WTC11 (cell line): Measurements from ENCODE around the gene ARHGEF17. TPM values are rescaled to one million over a fixed set of nuclear protein-coding genes. Genes with fewer than 3 reads are reported as not detected.

Source experiments
- ATAC-seq: fragments of 200-7000 bp; cut with Tn5 transposase; 2 replicates; pipeline ENCODE4 v1.10.0; 2021; ENCODE audit warnings: mild to moderate bottlenecking, moderate library complexity
- CTCF ChIA-PET: fragments of 300-600 bp; sonication (Branson Sonifier 250); formaldehyde crosslinking; loops from one replicate; lab custom pipeline; 2021; ENCODE audit warnings: antibody characterized with exemption; lab: Charles Lee
- POLR2A ChIA-PET: fragments of 350-600 bp; sonication (Branson Sonifier 250); formaldehyde crosslinking; loops from one replicate; lab custom pipeline; 2021; ENCODE audit warnings: antibody characterized with exemption; lab: Charles Lee
- DNase-seq: peaks from one replicate; pipeline ENCODE4 v3.0.0; 2021; ENCODE audit warnings: low spot score
- H3K27ac Mint-ChIP-seq: 2 replicates; pipeline ENCODE4 v1.8.0; 2021; ENCODE audit warnings: mixed read lengths
- H3K27me3 Mint-ChIP-seq: 2 replicates; pipeline ENCODE4 v1.8.0; 2021; ENCODE audit warnings: low read depth, mild to moderate bottlenecking, moderate library complexity, mixed read lengths
- H3K36me3 Mint-ChIP-seq: 2 replicates; pipeline ENCODE4 v1.8.0; 2021; ENCODE audit warnings: mixed read lengths
- H3K4me1 Mint-ChIP-seq: 2 replicates; pipeline ENCODE4 v1.8.0; 2022; ENCODE audit warnings: mixed read lengths
- H3K4me3 Mint-ChIP-seq: 2 replicates; pipeline ENCODE4 v1.8.0; 2021; ENCODE audit warnings: mild to moderate bottlenecking, moderate library complexity, mixed read lengths
- H3K9me3 Mint-ChIP-seq: 2 replicates; pipeline ENCODE4 v1.8.0; 2021; ENCODE audit warnings: mixed read lengths
- ELF4 ChIP-seq: sonication (generic); formaldehyde crosslinking; IDR thresholded peaks from 2 replicates; pipeline ENCODE4 v1.8.1; 2022; ENCODE audit warnings: low read depth, mild to moderate bottlenecking, moderate library complexity, missing genetic modification reagents
- ESRRA ChIP-seq: sonication (generic); formaldehyde crosslinking; IDR thresholded peaks from 2 replicates; pipeline ENCODE4 v1.8.1; 2022; ENCODE audit warnings: mild to moderate bottlenecking, missing genetic modification reagents, borderline replicate concordance
- ETV6 ChIP-seq: sonication (generic); formaldehyde crosslinking; IDR thresholded peaks from 2 replicates; pipeline ENCODE4 v1.8.1; 2022; ENCODE audit warnings: mild to moderate bottlenecking, missing genetic modification reagents
- FOXP1 ChIP-seq: sonication (generic); formaldehyde crosslinking; IDR thresholded peaks from 2 replicates; pipeline ENCODE4 v1.8.0; 2022; ENCODE audit warnings: missing genetic modification reagents, mild to moderate bottlenecking, moderate library complexity, borderline replicate concordance
- IRF2 ChIP-seq: sonication (generic); formaldehyde crosslinking; IDR thresholded peaks from 2 replicates; pipeline ENCODE4 v1.8.0; 2022; ENCODE audit warnings: low read depth, missing genetic modification reagents, borderline replicate concordance
- MLX ChIP-seq: sonication (generic); formaldehyde crosslinking; IDR thresholded peaks from 2 replicates; pipeline ENCODE4 v1.8.1; 2023; ENCODE audit warnings: mild to moderate bottlenecking, missing genetic modification reagents, moderate library complexity
- NR2C2 ChIP-seq: sonication (generic); formaldehyde crosslinking; IDR thresholded peaks from 2 replicates; pipeline ENCODE4 v1.8.0; 2022; ENCODE audit warnings: mild to moderate bottlenecking, missing genetic modification reagents
- SP1 ChIP-seq: sonication (generic); formaldehyde crosslinking; conservative IDR thresholded peaks from 2 replicates; pipeline ENCODE4 v1.8.1; 2022; ENCODE audit warnings: missing genetic modification reagents
- USF1 ChIP-seq: sonication (generic); formaldehyde crosslinking; IDR thresholded peaks from 2 replicates; pipeline ENCODE4 v1.8.0; 2022; ENCODE audit warnings: mild to moderate bottlenecking, missing genetic modification reagents
- ZBTB21 ChIP-seq: sonication (generic); formaldehyde crosslinking; IDR thresholded peaks from 2 replicates; pipeline ENCODE4 v1.8.1; 2023; ENCODE audit warnings: mild to moderate bottlenecking, missing genetic modification reagents, borderline replicate concordance
- ZNF121 ChIP-seq: sonication (generic); formaldehyde crosslinking; IDR thresholded peaks from 2 replicates; pipeline ENCODE4 v1.8.0; 2023; ENCODE audit warnings: missing genetic modification reagents
- ZNF232 ChIP-seq: sonication (generic); formaldehyde crosslinking; IDR thresholded peaks from 2 replicates; pipeline ENCODE4 v1.8.0; 2022; ENCODE audit warnings: mild to moderate bottlenecking, missing genetic modification reagents
- ZNF317 ChIP-seq: sonication (generic); formaldehyde crosslinking; IDR thresholded peaks from 2 replicates; pipeline ENCODE4 v1.8.1; 2023; ENCODE audit warnings: low read depth, mild to moderate bottlenecking, moderate library complexity, missing genetic modification reagents, borderline replicate concordance
- ZNF423 ChIP-seq: fragments of 250-450 bp; sonication (Bioruptor Pico); IDR thresholded peaks from 2 replicates; pipeline ENCODE4 v2.1.2; 2022; ENCODE audit warnings: mild to moderate bottlenecking, moderate library complexity
- total RNA-seq: library from RNA; stranded (reverse); gene quantifications from 3 replicates; pipeline ENCODE4 v1.2.3, GENCODE V29; 2021
- TF ChIP-seq, protein P1 (sequence below): sonication (generic); formaldehyde crosslinking; IDR thresholded peaks from 2 replicates; pipeline ENCODE4 v1.8.0; 2023; ENCODE audit warnings: missing genetic modification reagents
- TF ChIP-seq, protein P2 (sequence below): fragments of 250-450 bp; sonication (Bioruptor Pico); IDR thresholded peaks from 2 replicates; pipeline ENCODE4 v2.1.2; 2022; ENCODE audit warnings: mild to moderate bottlenecking, moderate library complexity
- TF ChIP-seq, protein P3 (sequence below): fragments of 250-450 bp; sonication (Bioruptor Pico); IDR thresholded peaks from 2 replicates; pipeline ENCODE4 v1.9.0; 2021; ENCODE audit warnings: moderate library complexity, mild to moderate bottlenecking, inconsistent platforms, borderline replicate concordance
- TF ChIP-seq, protein P4 (sequence below): sonication (generic); formaldehyde crosslinking; IDR thresholded peaks from 2 replicates; pipeline ENCODE4 v1.8.1; 2023; ENCODE audit warnings: mild to moderate bottlenecking, missing genetic modification reagents

The ARHGEF17 gene
- total RNA-seq, 1 experiment from 2014 or later = 18.2 TPM

GRCh38 chr11:73376803-73377629 lies 68.9 kb downstream of the ARHGEF17 start:
- H3K36me3 Mint-ChIP-seq = no peaks in the 10 kb centered on the region
- TF ChIP-seq USF1 (no peak), NR2C2 (no peak), ZNF121 (CRISPR knock-in tag) (no peak), ETV6 (CRISPR knock-in tag) (0 out of 2 replicates have a peak, but pooled peaks have one; percentile 32), IRF2 (CRISPR knock-in tag) (no peak), MLX (no peak), ZNF317 (CRISPR knock-in tag) (no peak), ELF4 (0 out of 2 replicates have a peak, but pooled peaks have one; percentile 1)
- TF ChIP-seq, protein P1, sequence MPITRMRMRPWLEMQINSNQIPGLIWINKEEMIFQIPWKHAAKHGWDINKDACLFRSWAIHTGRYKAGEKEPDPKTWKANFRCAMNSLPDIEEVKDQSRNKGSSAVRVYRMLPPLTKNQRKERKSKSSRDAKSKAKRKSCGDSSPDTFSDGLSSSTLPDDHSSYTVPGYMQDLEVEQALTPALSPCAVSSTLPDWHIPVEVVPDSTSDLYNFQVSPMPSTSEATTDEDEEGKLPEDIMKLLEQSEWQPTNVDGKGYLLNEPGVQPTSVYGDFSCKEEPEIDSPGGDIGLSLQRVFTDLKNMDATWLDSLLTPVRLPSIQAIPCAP = 0 out of 2 replicates have a peak, but pooled peaks have one; percentile 22
- TF ChIP-seq, all 79 proteins: peak for 3
- no peak overlapping the region for H3K27ac Mint-ChIP-seq
- DNase-seq (no peak), ATAC-seq (0 out of 2 replicates have a peak, but pooled peaks have one; percentile 1)
- peaks cover 16% of the 10 kb centered on the region for H3K27me3 Mint-ChIP-seq
- POLR2A ChIA-PET = interaction anchor here (1.1 kb wide), 1 partner anchor 69 kb away, joined by 3 read pairs; the partner anchor contains the start of gene ARHGEF17
- CTCF ChIA-PET = interaction anchor here (0.7 to 5.0 kb wide), 9 partner anchors 8 to 134 kb away, joined by 3 to 25 read pairs (median 6); no protein-coding TSS in a partner anchor
- peaks cover 12% of the 10 kb centered on the region for H3K4me1 Mint-ChIP-seq
- H3K4me3 Mint-ChIP-seq = peak overlapping the region; percentile 70
- H3K9me3 Mint-ChIP-seq = no peaks in the 10 kb centered on the region

- H3K9me3 Mint-ChIP-seq = no peaks in the 10 kb centered on the region
- ATAC-seq (no peak), DNase-seq (no peak)
- no peak overlapping the region for H3K4me3 Mint-ChIP-seq
- peaks cover 14% of the 10 kb centered on the region for H3K4me1 Mint-ChIP-seq
- CTCF ChIA-PET = interaction anchor here (0.6 to 1.4 kb wide), 6 partner anchors 14 to 44 kb away, joined by 3 to 5 read pairs (median 4); no protein-coding TSS in a partner anchor
- POLR2A ChIA-PET = no interaction called here
- H3K36me3 Mint-ChIP-seq = no peaks in the 10 kb centered on the region
- TF ChIP-seq ZBTB21 (CRISPR knock-in tag) (no peak), ZNF232 (CRISPR knock-in tag) (no peak), ZNF423 (no peak), IRF2 (CRISPR knock-in tag) (no peak), SP1 (CRISPR knock-in tag) (no peak), ESRRA (no peak), FOXP1 (CRISPR knock-in tag) (no peak)
- TF ChIP-seq, protein P2, sequence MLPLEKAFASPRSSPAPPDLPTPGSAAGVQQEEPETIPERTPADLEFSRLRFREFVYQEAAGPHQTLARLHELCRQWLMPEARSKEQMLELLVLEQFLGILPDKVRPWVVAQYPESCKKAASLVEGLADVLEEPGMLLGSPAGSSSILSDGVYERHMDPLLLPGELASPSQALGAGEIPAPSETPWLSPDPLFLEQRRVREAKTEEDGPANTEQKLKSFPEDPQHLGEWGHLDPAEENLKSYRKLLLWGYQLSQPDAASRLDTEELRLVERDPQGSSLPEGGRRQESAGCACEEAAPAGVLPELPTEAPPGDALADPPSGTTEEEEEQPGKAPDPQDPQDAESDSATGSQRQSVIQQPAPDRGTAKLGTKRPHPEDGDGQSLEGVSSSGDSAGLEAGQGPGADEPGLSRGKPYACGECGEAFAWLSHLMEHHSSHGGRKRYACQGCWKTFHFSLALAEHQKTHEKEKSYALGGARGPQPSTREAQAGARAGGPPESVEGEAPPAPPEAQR (CRISPR knock-in tag) = no peak
- TF ChIP-seq, protein P3, sequence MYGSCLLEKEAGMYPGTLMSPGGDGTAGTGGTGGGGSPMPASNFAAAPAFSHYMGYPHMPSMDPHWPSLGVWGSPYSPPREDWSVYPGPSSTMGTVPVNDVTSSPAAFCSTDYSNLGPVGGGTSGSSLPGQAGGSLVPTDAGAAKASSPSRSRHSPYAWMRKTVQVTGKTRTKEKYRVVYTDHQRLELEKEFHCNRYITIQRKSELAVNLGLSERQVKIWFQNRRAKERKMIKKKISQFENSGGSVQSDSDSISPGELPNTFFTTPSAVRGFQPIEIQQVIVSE = no peak
- TF ChIP-seq, protein P4, sequence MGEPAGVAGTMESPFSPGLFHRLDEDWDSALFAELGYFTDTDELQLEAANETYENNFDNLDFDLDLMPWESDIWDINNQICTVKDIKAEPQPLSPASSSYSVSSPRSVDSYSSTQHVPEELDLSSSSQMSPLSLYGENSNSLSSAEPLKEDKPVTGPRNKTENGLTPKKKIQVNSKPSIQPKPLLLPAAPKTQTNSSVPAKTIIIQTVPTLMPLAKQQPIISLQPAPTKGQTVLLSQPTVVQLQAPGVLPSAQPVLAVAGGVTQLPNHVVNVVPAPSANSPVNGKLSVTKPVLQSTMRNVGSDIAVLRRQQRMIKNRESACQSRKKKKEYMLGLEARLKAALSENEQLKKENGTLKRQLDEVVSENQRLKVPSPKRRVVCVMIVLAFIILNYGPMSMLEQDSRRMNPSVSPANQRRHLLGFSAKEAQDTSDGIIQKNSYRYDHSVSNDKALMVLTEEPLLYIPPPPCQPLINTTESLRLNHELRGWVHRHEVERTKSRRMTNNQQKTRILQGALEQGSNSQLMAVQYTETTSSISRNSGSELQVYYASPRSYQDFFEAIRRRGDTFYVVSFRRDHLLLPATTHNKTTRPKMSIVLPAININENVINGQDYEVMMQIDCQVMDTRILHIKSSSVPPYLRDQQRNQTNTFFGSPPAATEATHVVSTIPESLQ (CRISPR knock-in tag) = no peak
- H3K27me3 Mint-ChIP-seq = peaks cover 16% of the 10 kb centered on the region
- 0 out of 2 replicates have a peak overlapping the region, but pooled peaks have one; percentile 45 for H3K27ac Mint-ChIP-seq
Measured at GRCh38 chr11:73379189-73379880, 71.3 kb downstream of the ARHGEF17 start.
